Measurements from ENCODE around the gene LYZL1.

DNA sequence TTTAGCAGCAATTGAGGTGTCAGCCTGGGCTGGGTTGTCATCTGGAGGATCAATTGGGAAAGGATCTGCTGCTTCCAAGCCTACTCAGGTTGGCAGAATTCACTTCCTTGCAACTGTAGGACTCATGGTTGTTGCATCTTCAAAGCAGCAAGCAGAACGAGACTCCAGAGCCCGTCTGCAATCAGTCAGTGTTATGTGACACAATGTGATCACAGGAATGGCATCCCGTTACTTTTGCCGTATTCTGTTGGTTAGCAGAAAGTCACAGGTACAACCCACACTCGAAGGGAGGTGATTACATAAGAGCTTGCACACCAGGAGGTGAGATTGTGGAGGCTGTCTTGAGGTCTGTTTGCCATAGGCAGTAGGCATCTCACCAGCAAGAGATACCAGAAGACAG lies 15.4 kb upstream of the LYZL1 start:
- TF ChIP-seq EZH2 (IDR thresholded peaks at IDR 0.05) (no peak), POLR2AphosphoS5 (IDR thresholded peaks at IDR 0.05; ENCODE audit: borderline replicate concordance, low read depth, low read length) (no peak), FOXP2 (optimal IDR thresholded peaks at IDR 0.05; ENCODE audit: control extremely low read depth, extremely low read length, insufficient read depth) (no peak)

All from SK-N-MC (cell line).